HG03139 (cell line): Measurements from ENCODE around the gene KMT2C.
"Not testable (repeated sequence)": the region's sequence is repeated elsewhere in the genome, so short reads cannot be mapped to it uniquely, and the experiment has no call there.

ENCODE experiments used
- ATAC-seq: cut with Tn5 transposase; IDR thresholded peaks from one replicate; pipeline ENCODE4 v1.9.1; 2021; ENCODE audit not compliant: unreplicated experiment

KMT2C gene

DNA sequence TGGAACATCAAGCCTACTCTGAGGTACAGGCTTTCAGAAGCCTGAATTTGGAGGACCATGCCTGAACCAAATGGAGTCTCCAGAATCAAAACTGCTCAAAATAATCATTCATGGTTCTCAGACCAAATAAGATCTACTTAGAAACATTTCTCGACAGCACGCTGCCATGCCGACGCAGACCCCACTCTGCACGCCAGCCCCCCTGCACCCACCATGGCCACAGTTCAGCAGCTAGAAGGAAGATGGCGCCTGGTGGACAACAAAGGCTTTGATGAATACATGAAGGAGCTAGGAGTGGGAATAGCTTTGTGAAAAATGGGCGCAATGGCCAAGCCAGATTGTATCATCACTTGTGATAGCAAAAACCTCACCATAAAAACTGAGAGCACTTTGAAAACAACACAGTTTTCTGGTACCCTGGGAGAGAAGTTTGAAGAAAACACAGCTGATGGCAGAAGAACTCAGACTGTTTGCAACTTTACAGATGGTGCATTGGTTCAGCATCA is 6.6 kb upstream of the KMT2C start:
- no peak for ATAC-seq

DNA sequence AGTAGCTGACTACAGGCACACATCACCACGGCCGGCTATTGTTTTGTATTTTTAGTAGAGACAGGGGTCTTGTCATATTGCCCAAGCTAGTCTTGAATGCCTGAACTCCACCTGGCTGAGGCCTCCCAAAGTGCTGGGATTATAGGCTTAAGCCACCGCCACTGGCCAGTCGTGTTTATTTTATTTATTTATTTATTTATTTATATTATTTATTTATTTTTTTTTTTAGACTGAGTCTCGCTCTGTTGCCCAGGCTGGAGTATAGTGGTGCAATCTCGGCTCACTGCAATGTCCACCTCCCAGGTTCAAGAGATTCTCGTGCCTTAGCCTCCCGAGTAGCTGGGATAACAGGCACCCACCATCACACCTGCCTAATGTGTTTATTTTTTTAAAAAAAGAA is 6.0 kb upstream of the KMT2C start:
- not testable (repeated sequence) for ATAC-seq

DNA sequence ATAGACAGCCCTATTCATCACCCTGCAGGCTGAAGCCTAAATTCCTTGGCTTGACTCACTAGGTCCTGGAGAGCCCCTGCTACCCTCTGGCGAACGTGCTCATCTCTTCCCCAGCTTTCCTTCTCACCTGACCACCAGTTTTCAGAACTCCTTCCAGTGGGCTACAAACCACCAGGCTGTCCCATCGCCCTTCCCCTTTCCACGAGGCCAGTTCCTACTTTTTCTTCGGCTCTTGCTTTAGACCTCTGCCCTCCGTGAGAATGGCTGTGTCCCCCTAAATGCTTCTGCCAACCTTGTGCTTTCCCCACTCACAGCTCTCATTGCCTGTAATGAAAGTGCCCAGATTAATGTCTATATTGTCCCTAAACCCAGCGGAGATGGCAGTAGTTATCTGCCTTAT is 5.4 kb upstream of the KMT2C start:
- not testable (repeated sequence) for ATAC-seq

DNA sequence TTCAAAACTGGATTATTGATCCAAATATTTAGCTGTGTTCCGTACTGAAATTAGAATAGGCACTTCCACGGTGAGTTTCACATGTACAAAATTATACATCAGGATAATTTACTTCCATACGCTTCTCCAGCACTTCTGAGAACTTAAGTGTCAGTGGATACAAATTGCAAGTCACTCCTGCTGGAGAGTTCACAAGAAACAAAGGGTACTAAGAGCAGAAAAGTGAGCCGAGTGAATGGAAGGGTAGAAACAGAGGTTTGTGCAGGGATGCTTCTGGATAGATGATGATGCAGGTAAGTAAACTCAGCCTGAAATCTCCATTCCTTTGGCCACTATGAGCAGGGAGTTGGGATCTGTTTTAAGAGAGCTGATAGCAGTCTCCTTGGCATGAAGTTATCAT is 2.2 kb upstream of the KMT2C start:
- ATAC-seq, result not testable (repeated sequence)

DNA sequence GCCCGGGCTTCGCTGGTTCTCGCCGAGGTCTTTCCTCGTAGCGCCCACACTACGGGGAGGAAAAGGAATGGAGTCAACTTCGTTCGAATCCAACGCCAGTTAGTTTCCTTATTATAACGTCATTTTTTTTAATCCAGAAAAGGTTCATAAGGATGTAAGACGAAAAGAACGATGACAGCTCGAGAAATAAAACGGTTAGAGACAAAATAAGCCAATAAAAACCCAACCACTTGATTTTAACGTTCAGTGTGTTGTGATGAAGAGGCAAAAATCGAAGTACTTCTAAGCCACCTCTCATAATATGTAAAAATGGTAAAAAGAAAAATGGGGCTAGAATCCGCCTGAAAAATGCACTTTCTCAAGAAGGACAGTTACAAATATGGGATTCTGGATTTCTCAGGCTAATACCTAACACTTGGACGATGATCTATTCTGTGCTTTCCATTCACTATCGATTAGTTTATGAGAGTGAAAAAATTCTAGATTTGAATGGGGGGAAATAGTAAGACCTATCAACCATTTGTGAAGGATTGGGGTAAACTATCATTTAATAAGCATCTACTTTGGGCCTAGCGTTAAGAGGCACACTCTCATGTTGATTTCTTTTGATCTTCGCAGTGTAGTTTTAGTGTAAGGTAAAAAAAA is 1.2 kb upstream of the KMT2C start:
- ATAC-seq, result not testable (repeated sequence)

DNA sequence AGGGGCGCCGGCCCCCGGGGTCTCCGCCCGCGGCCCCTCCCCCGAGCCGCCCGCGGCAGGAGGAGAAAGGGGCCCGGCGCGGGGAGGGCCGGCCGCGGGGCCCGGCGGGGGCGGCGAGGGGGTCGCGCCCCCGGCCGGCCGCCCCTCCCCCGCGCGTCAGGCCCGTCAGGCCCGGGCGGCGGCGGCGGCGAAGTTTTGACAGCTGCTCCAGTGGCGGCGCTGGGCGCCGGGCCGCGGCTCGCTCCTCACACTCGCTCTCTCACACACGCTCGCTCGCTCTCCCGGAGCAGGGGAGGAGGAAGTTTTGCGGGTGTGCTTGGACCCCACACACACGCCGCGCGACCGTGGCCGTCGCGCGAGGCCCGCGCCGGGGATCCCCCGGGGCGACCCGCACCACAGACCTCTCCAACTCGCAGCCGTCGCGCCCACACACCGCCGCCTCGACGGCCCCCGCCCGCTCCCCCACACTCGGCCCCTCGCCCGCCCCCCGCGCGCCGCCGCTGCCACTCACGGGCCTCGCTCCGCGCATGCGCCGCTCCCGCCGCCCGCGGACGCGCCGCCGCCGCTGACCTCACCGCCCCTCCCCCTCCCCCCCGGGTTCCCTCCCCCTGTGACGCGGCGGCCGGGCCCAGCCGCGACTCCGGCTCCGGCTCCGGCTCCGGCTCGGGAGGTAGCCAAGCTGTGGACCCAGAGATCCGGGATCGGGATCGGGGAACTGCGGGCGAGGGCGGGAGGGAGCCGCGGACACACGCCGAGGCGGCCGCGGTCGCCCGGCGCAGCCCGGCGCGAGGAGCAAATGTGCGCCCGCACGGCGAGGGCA is 518 bp upstream of the KMT2C start:
- ATAC-seq, result peak; percentile 46

DNA sequence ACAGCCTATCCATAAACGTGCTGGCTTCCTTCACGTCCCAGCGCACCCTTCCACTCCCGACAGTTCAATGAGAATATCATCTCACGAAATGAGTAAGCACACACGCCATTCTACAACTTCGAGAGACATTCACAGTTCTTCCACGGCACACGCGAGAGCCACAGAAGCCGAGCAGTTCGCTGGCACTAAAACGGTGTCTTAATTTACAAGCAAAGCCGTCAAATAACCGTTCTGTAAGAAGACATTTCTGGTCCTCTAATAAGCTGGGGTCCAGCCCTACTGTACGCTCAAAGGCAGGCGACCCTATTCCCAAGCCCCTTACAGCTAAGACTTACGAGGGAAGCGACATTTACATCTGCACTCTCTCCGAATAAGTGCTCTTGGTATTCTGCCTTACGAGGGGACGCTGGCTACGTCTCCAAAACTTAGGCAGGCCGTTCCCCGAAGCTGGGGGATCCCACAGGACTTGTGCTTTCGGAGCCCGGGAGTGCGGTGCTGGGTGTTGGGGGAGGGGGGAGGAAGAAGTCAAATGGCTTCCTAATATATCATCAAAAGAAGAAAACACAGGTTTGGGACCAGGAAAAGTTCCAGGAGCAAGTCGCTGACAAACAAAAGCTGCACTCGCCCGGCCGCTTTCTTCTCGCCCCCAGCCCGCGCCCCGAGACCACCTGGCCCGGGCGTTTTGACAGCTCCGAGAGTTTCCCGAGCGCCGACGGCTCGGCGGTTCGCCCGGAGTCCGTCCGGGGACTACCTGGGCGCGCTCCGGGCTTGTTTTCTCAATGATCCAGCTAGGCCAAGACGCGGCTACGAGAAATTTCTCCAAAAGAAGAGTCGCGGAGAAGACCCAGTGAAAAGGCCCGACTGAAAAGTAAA is 1.1 kb downstream of the KMT2C start:
- peak; percentile 20 for ATAC-seq

DNA sequence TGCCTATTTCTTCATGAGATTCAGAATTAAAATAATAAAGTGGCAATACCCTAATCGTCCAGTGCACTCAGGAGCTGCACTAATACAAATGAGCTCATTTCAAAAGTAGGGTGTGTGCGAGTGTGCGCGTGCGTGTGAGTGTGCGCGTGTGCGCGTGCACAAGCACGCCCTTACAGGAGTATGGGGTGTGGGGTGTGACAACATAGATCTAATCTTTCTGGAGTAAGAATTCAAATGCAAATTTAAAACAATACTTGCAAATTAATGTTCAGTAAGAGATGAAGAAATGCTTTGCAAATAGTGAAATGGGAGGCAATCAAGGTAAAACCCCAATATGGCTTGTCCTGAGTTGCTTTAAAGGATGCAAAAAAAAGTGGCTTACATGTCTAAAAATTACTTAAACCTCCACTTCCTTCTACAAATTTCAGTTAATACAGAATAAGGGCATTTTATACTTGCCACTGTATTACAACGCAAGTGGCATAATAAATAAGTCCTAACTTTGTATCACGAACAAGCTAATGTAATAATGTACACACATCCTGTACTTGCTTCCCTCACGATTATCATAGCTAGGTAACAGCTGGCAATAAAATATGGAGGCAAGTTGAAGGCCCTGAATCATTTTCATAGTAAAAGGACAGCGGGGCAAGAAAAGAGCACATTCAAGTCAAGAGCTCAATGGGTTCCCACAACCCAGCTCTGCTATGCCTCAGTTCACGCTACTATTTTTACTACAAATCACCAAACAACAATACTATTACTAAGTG is 1.9 kb downstream of the KMT2C start:
- peak; percentile 13 for ATAC-seq

DNA sequence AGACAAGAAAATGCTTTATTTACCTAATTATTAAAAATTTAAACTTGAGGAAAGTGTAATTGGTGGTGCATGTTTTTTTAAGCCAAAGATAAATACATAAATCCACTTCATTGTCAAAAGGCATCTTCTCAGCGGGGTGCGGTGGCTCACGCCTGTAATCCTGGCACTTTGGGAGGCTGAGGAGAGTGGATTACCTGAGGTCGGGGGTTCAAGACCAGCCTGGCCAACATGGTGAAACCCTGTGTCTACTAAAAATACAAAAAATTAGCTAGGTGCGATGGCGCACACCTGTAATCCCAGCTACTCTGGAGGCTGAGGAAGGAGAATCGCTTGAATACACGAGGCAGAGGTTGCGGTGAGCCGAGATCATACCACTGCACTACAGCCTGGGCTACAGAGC is 3.1 kb downstream of the KMT2C start:
- not testable (repeated sequence) for ATAC-seq

DNA sequence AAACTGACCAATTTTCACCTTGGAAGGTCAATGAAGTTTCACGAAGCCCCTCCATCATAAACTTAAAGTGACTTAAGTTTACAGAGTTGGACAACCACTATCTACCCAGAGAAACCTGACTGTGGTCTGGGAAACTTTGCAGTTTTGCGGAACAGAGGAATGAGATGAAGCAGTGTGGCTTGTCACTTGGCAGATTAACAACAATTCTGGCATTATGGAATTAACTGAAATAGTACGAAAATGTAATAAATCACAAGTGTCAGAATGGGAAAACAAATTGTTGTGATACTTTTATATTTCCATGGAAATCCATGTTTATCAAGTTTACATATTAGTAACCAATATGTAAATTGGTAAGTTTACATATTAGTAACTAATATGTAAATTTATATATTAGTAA is 4.9 kb downstream of the KMT2C start:
- no peak for ATAC-seq

DNA sequence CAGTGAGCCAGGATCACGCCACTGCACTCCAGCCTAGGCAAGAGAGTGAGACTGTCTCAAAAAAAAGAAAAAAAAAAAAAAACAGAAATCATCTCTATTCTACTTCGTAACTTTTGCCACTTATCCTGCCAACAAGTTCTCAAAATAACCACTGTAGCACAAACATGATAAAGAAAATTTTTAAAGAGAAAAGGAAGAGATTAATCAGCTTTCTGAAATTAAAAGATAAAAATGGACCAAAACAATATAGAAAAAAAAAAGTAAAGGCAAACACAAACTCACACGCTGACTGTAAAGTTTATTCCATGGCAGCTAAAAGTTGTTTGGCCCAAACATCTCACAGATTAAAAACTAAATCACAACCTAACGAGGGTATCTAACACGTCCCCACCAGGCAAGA is 5.7 kb downstream of the KMT2C start:
- ATAC-seq, result not testable (repeated sequence)

DNA sequence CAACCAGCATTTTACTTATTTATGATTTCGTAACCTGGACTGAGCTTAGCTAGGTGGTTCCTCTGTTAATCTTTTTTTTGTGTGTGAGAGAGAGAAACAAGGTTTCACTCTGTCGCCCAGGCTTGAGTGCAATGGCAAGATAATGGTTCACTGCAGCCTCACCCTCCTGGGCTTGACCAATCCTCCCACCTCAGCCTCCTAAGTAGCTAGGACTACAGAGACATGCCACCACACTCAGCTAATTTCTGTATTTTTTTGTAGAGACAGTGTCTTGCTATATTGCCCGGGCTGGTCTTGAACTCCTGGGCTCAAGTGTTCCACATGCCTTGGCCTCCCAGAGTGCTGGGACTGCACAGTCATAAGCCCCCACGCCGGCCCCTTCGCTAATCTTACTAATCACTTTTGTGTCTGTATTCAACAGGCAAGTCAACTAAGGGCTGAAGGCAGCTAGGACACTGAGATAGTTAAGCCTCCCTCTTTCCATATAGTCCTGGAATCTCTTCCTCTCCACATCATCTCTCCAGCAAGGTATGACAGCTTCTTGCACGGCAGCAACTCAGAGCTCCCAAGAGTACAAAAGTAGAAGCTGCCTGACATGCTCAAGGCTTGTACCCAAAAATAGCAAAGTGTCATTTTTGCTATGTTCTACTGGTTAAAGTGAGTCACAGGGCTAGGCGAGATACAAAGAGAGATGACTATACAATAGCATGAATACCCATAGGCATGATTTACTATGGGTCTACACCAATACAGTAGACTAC is 11.3 kb downstream of the KMT2C start:
- no peak for ATAC-seq

DNA sequence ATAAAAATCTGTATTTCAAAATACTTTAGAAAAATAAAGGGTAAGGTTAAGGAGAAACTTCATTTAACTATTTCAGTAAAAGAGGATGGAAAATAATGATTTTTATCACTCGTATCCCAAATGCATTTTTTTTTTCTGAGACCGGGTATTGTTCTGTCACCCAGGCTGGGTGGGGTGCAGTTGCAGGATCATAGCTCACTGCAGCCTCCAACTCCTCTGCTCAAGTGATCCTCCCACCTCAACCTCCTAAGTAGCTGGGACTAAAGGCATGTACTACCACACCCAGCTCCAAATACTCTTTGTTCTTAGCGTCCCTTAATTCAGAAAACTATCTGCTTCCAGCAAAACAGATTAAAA is 11.8 kb downstream of the KMT2C start:
- no peak for ATAC-seq

DNA sequence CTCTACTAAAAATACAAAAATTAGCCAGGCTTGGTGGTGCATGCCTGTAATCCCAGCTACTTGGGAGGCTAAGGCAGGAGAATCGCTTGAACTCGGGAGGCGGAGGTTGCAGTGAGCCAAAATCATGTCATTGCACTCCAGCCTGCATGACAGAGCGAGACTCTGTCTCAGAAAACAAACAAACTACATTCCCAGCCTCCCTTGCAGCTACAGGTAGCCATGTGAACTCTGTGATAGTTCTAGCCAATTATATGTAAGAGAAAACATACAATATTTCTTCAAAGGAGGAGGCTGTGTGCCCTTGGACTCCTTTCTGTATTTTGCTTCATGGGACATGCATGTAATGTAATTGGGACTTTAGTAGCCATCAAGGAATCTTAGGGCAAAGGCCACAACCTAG is 12.6 kb downstream of the KMT2C start:
- ATAC-seq, result not testable (repeated sequence)

DNA sequence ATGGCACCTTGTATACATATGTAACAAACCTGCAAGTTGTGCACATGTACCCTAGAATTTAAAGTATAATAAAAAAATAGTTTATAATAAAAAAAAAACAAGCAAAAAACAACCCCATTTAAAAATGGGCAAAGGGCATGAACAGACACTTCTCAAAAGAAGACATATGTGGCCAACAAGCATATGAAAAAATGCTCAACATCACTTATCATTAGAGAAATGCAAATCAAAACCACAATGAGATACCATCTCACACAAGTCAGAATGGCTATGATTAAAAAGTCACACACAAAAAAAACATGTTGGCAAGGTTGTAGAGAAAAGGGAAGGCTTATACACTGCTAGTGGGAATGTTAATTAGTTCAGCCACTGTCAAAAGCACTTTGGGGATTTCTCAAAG is 14.9 kb downstream of the KMT2C start:
- not testable (repeated sequence) for ATAC-seq

DNA sequence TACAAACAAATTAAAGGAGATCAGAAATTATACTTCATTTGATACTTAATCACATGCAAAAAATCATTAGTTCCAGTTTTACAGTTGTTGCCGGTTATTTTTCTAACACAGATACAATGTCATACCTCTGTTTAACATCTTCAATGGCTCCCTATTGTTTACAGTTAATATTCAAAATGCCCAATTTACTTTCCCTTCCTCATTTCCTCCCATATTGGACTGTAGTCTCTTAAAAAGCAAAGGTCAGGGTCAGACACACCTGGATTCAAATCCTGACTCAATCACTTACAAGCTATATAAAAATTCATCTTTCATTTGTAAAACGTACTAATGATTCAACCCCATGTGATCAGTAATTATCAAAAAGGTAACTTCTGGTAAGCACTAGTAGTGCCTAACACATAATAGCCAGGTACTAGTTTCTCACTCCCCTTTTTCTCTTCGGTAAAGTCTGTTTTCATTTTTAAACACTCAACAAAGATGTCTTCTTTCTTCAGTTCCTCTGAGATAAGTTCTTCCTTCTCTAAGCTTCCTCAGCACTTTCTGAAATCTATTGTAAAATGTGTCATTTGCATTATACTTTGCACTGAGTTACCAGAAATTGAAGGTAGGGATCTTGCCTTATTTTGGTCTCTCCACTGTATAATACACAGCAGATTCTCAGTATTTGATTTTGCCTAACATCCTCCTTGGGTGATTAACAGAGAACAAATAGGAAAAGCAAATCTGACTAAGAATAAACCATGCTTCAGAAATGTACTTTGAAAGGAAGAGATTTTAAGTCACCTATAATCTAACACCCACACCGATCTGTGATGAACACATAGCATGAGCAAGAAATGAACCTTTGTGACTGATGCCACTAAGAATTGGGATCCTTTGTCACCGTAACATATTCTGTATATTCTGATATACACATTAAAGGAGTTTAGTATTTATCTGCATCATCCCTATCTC is 16.1 kb downstream of the KMT2C start:
- no peak for ATAC-seq

DNA sequence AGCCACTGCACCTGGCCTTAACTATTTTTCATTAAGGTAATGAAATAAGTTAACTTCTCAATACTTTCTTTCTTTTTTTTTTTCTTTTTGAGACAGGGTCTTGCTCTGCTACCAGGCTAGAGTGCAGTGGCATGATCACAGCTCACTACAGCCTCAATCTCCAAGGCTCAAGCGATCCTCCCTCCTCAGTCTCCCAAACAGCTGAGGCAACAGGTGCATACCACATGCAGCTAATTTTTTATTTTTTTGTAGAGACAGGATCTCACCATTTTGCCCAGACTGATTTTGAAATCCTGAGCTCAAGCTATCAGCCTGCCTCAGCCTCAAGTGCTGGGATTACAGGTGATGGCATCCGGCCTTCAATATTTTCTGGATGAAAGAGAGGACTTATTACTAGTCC is 21.0 kb downstream of the KMT2C start:
- ATAC-seq, result no peak

DNA sequence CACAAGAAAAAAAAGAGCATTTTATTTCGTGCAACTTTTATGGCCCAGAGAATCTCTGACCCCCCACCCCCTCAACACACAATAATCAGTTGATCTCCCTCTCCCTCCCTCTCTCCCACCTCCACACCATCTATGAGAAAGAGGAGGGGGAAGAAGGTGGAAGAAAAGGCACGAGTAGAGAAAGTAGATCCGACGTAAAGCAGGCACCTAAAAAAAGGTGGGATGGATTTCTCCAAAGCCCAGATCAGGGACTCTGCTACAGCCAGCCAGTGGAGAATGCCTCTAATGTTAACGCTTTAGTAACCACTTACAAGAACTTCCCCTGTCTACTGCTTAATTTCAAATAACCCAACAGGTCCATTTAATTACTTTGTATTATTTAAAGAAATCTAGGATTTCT is 24.4 kb downstream of the KMT2C start:
- ATAC-seq, result no peak

DNA sequence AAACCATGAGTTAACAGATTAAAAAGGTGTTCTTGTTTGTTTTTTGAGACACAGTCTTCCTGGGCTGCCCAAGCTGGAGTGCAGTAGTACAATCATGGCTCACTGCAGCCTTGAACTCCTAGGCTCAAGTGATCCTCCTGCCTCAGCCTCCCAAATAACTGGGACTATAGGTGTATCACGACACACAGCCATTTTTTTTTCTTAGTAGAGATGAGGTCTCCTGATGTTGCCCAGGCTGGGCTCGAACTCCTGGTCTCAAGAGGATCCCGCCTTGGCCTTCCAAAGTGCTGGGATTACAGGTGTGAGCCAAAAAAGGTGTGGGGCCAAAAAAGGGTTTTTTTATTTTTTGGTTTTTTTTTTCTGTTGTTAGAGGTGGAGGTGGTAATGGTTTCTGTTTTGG is 29.3 kb downstream of the KMT2C start:
- no peak for ATAC-seq
